Measurements from ENCODE around the gene CENPO. TPM values are rescaled to one million over a fixed set of nuclear protein-coding genes. Genes with fewer than 3 reads are reported as not detected.
A peak's percentile ranks its signal among the peaks of the same experiment; 100 is the strongest.
"Not testable (repeated sequence)": the region's sequence is repeated elsewhere in the genome, so short reads cannot be mapped to it uniquely, and the experiment has no call there.

Gene CENPO
- total RNA-seq, 2 experiments from 2014 or later = 40.7 to 41.9 TPM

DNA sequence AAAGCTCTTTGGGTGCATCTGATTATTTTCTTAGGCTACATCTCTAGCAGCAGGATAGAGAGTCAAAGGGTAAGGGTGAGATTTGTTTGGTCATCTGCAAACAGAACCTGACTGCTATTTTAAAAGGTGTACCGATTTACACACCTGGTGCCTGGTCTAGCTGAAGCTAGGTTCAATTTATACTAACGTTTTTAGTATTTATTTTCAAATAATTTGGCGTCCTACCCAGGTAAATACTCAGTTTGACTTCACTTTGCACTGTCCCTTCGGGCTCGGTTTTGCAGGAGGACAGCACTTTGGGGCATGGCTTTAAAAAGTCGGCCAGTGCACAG lies 717 bp upstream of the CENPO start:
- ChIA-PET POLR2A (interaction anchor here (0.7 to 1.5 kb wide), 7 partner anchors 27 to 434 kb away, joined by 3 to 4 read pairs (median 3); partner anchors contain the start of gene ADCY3), CTCF (interaction anchor here (0.8 to 1.7 kb wide), 12 partner anchors 11 to 383 kb away, joined by 3 to 7 read pairs (median 3); no protein-coding TSS in a partner anchor)
- H3K27me3 Mint-ChIP-seq = no peaks in the 10 kb centered on the region
- intact Hi-C loops (cut with micrococcal nuclease) = loop anchor here (10.0 kb wide), 1 partner anchor 218 kb away; no protein-coding TSS in a partner anchor
- H3K36me3 Mint-ChIP-seq (ENCODE audit: low read depth) = peaks cover 42% of the 10 kb centered on the region
- ATAC-seq (no peak), DNase-seq (no peak)
- H3K4me1 Mint-ChIP-seq (ENCODE audit: low read depth) = peaks cover 28% of the 10 kb centered on the region
- peak overlapping the region; percentile 99 for H3K27ac Mint-ChIP-seq
- TF ChIP-seq, protein P1, sequence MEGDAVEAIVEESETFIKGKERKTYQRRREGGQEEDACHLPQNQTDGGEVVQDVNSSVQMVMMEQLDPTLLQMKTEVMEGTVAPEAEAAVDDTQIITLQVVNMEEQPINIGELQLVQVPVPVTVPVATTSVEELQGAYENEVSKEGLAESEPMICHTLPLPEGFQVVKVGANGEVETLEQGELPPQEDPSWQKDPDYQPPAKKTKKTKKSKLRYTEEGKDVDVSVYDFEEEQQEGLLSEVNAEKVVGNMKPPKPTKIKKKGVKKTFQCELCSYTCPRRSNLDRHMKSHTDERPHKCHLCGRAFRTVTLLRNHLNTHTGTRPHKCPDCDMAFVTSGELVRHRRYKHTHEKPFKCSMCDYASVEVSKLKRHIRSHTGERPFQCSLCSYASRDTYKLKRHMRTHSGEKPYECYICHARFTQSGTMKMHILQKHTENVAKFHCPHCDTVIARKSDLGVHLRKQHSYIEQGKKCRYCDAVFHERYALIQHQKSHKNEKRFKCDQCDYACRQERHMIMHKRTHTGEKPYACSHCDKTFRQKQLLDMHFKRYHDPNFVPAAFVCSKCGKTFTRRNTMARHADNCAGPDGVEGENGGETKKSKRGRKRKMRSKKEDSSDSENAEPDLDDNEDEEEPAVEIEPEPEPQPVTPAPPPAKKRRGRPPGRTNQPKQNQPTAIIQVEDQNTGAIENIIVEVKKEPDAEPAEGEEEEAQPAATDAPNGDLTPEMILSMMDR (IDR thresholded peaks at IDR 0.05) = no peak
- peak overlapping the region; percentile 95 for H3K4me3 Mint-ChIP-seq
- no peaks in the 10 kb centered on the region for H3K9me3 Mint-ChIP-seq

DNA sequence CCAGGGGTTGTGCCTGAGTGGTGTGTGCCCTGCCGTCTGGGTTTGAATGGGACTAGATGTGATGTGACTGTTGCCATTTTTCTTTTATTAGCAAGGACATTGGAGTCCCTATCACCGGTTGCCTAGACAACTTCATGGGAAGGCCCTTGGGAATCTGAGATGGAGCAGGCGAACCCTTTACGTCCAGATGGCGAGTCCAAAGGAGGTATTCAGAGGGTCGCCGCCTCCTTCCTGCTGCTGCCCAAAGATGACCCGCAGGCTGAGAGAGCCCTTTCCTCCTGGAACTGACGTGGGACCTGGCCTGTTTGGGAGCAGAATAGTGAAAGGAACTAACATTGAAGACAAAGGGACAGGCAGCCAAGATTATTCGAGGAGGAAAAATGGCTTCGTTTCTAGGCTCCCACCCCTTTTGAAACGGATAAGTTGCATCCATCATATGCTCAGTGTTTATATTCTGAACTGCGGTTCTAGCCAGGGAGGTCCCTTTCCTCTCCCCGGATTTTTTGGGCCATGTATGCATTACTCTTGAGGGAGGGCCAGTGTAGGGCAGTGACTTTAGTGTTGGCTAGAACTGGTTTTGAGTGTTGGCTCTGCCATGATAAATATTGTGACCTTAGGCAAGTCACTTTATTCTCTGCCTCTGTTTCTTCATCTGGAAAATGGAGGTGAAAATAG lies 673 bp downstream of the CENPO start:
- ChIA-PET POLR2A (interaction anchor here (0.9 to 1.3 kb wide), 2 partner anchors 34 to 167 kb away, joined by 3 read pairs; no protein-coding TSS in a partner anchor), CTCF (interaction anchor here (0.8 to 1.7 kb wide), 3 partner anchors 19 to 384 kb away, joined by 4 to 7 read pairs (median 4); no protein-coding TSS in a partner anchor)
- H3K4me1 Mint-ChIP-seq (ENCODE audit: low read depth) = peaks cover 36% of the 10 kb centered on the region
- H3K4me3 Mint-ChIP-seq = peak overlapping the region; percentile 95
- peak; percentile 5 for DNase-seq
- peak overlapping the region; percentile 99 for H3K27ac Mint-ChIP-seq
- ATAC-seq = no peak
- H3K9me3 Mint-ChIP-seq = no peaks in the 10 kb centered on the region
- H3K36me3 Mint-ChIP-seq (ENCODE audit: low read depth) = peaks cover 53% of the 10 kb centered on the region
- intact Hi-C loops (cut with micrococcal nuclease) = loop anchor here (10.0 kb wide), 1 partner anchor 219 kb away; no protein-coding TSS in a partner anchor
- no peaks in the 10 kb centered on the region for H3K27me3 Mint-ChIP-seq
- TF ChIP-seq, protein P1 (IDR thresholded peaks at IDR 0.05) = no peak

DNA sequence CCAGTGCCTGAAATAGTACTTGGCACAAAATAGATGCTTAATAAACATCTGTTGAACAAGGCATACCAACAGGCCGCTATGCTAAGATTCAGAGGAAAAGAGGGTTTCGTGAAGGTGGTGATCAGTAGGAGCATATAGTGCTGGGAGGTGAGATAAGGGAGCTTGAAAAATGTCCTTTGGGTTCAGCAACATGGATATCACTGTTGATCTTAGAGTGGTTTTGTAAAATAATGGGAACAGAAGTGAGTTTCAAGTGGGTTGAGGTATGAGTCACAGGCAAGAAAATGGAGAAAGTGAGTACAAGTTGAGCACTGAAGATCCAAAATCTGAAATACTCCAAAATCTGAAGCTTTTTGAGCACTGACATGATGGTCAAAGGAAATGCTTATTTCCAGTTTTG lies 4.4 kb downstream of the CENPO start:
- no peaks in the 10 kb centered on the region for H3K9me3 Mint-ChIP-seq
- no peak for DNase-seq
- ChIA-PET CTCF (interaction anchor here (0.9 to 2.7 kb wide), 4 partner anchors 17 to 388 kb away, joined by 3 to 9 read pairs (median 3); no protein-coding TSS in a partner anchor), POLR2A (interaction anchor here (1.0 kb wide), 1 partner anchor 18 kb away, joined by 3 read pairs; no protein-coding TSS in a partner anchor)
- TF ChIP-seq, protein P1 (IDR thresholded peaks at IDR 0.05) = no peak
- peaks cover 27% of the 10 kb centered on the region for H3K4me1 Mint-ChIP-seq (ENCODE audit: low read depth)
- H3K4me3 Mint-ChIP-seq = no peak overlapping the region
- H3K36me3 Mint-ChIP-seq (ENCODE audit: low read depth) = peaks cover 78% of the 10 kb centered on the region
- ATAC-seq = no peak
- no peaks in the 10 kb centered on the region for H3K27me3 Mint-ChIP-seq
- intact Hi-C loops (cut with micrococcal nuclease) = loop anchor here (10.0 kb wide), 1 partner anchor 223 kb away; no protein-coding TSS in a partner anchor
- no peak overlapping the region for H3K27ac Mint-ChIP-seq

DNA sequence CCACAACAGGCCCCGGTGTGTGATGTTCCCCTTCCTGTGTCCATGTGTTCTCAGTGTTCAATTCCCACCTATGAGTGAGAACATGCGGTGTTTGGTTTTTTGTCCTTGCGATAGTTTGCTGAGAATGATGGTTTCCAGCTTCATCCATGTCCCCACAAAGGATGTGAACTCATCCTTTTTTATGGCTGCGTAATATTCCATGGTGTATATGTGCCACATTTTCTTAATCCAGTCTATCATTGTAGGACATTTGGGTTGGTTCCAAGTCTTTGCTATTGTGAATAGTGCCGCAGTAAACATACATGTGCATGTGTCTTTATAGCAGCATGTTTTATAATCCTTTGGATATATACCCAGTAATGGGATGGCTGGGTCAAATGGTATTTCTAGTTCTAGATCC lies 7.3 kb downstream of the CENPO start:
- DNase-seq; intact Hi-C loops (cut with micrococcal nuclease); H3K9me3 Mint-ChIP-seq; H3K4me3 Mint-ChIP-seq; ATAC-seq; H3K27ac Mint-ChIP-seq; POLR2A ChIA-PET; H3K27me3 Mint-ChIP-seq: not testable (repeated sequence)
- CTCF ChIA-PET = interaction anchor here (0.9 to 2.7 kb wide), 2 partner anchors 378 to 390 kb away, joined by 3 to 9 read pairs; no protein-coding TSS in a partner anchor
- H3K4me1 Mint-ChIP-seq (ENCODE audit: low read depth) = peaks cover 20% of the 10 kb centered on the region
- peaks cover 85% of the 10 kb centered on the region for H3K36me3 Mint-ChIP-seq (ENCODE audit: low read depth)

DNA sequence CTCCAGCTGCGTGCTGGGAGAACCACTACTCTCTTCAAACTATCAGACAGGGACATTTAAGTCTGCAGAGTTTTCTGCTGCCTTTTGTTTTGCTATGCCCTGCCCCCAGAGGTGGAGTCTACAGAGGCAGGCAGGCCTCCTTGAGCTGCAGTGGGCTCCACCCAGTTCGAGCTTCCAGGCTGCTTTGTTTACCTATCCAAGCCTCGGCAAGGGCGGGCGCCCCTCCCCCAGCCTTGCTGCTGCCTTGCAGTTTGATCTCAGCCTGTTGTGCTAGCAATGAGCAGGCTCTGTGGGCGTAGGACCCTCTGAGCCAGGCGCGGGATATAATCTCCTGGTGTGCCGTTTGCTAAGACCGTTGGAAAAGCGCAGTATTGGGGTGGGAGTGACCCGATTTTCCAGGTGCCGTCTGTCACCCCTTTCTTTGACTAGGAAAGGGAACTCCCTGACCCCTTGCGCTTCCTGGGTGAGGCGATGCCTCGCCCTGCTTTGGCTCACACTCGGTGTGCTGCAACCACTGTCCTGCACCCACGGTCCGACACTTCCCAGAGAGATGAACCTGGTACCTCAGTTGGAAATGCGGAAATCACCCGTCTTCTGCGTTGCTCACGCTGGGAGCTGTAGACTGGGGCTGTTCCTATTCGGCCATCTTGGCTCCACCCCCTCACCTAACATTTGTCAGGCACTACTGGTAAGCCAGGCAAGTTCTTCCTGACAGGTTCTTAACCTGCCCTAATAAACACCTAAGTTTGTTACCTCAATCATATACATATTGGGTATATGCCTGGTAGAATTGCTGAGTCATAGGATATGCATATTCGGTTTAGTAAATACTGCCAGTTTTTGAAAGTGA lies 12.8 kb downstream of the CENPO start:
- CTCF ChIA-PET; DNase-seq; H3K4me3 Mint-ChIP-seq; H3K9me3 Mint-ChIP-seq; intact Hi-C loops (cut with micrococcal nuclease); POLR2A ChIA-PET; ATAC-seq; H3K27ac Mint-ChIP-seq; H3K27me3 Mint-ChIP-seq: not testable (repeated sequence)
- H3K36me3 Mint-ChIP-seq (ENCODE audit: low read depth) = peaks cover 58% of the 10 kb centered on the region
- H3K4me1 Mint-ChIP-seq (ENCODE audit: low read depth) = peaks cover 14% of the 10 kb centered on the region

All from activated CD8-positive, alpha-beta T cell treated with anti-CD3 and anti-CD28 coated beads for 36 hours (primary cell).